ENCODE data around the gene ANTKMT.

DNA sequence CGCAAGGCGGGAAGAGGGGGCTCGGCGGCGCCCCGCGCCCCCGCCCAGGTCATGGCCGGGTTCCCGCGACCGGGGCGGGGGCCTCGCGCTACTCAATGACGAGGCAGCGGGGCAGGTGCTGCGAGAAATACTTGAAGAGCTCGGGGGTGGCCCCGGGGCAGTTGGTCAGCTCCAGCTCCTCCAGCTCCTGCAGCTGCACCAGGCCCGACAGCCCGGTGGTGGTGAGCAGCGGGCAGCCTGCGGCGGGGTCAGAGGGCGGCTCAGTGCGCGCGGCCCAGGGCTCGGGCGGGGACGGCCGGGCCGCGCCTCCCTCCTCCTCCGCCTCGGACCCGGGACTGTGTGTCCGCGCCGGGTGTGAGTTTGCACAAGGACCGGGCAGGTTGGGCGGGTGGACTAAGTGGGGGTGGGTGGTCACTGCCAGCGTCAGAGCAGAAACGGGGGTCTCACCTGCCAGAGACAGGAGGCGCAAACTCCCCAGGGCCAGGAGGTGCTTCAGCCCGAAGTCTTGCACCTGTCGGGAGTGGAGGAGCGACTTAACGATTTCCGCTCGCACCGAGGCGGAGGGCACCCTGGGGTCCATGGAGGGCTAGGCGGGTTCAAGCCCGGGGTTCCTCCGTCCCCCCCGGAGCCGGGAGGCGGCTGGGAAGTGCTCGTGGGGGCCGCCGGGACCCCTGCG is 26.6 kb upstream of the ANTKMT start:
- TF ChIP-seq, protein P1, sequence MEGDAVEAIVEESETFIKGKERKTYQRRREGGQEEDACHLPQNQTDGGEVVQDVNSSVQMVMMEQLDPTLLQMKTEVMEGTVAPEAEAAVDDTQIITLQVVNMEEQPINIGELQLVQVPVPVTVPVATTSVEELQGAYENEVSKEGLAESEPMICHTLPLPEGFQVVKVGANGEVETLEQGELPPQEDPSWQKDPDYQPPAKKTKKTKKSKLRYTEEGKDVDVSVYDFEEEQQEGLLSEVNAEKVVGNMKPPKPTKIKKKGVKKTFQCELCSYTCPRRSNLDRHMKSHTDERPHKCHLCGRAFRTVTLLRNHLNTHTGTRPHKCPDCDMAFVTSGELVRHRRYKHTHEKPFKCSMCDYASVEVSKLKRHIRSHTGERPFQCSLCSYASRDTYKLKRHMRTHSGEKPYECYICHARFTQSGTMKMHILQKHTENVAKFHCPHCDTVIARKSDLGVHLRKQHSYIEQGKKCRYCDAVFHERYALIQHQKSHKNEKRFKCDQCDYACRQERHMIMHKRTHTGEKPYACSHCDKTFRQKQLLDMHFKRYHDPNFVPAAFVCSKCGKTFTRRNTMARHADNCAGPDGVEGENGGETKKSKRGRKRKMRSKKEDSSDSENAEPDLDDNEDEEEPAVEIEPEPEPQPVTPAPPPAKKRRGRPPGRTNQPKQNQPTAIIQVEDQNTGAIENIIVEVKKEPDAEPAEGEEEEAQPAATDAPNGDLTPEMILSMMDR (IDR thresholded peaks at IDR 0.05; ENCODE audit: poor library complexity, severe bottlenecking) = no peak
- no peak for TF ChIP-seq EZH2 (IDR thresholded peaks at IDR 0.05; ENCODE audit: borderline replicate concordance, insufficient read depth, low read length, poor library complexity, severe bottlenecking)
